PFSK-1 (cell line): ENCODE results near the gene SESTD1.

ENCODE experiments used
- FOXP2 ChIP-seq: optimal IDR thresholded peaks from 2 replicates; pipeline ENCODE3; 2011; ENCODE audit warnings: borderline replicate concordance, control low read depth, inconsistent platforms; ENCODE audit not compliant: insufficient read depth; ENCODE audit errors: extremely low read length, extremely low read depth
- POLR2AphosphoS5 ChIP-seq: IDR thresholded peaks from 2 replicates; pipeline ENCODE4 v1.6.1; 2012; ENCODE audit warnings: low read depth, mild to moderate bottlenecking, control low read depth, low read length, moderate library complexity
- SIN3A ChIP-seq: IDR thresholded peaks from 2 replicates; pipeline ENCODE4 v1.6.1; 2012; ENCODE audit warnings: mild to moderate bottlenecking, low read length, moderate library complexity, borderline replicate concordance; ENCODE audit not compliant: insufficient read depth
- TAF1 ChIP-seq: IDR thresholded peaks from 2 replicates; pipeline ENCODE4 v1.6.1; 2012; ENCODE audit warnings: low read length, control low read depth, borderline replicate concordance; ENCODE audit not compliant: insufficient read depth
- TF ChIP-seq, protein P1 (sequence below), 2 experiments: IDR thresholded peaks; 2 replicates each; pipeline versions ENCODE4 v1.6.1 to v1.8.0; 2011 to 2012; ENCODE audit warnings: low read depth in 2 of 2, low read length in 2 of 2, control low read depth in 1 of 2, inconsistent platforms in 1 of 2, mild to moderate bottlenecking in 1 of 2, moderate library complexity in 1 of 2; ENCODE audit not compliant: insufficient read depth in 1 of 2

The SESTD1 gene

DNA sequence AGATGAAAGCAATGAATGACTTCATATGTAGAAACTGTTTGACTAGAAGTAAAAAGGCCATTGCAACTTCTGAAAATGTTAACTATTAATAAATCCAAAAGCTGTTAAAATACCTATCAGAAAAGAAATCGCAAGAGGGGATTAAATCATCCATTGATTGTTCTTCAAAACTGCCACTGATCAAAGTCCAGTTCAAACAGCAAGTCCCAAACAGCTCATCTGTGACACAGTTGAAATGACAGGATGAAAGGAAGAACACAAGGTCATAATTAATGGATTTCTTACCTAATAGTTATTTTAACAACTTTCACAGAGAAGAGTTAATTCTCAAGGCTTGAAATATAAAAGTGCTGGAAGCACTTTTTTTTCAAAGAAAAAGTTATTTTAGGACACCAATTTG is 90.4 kb downstream of the SESTD1 start:
- TF ChIP-seq, protein P1, sequence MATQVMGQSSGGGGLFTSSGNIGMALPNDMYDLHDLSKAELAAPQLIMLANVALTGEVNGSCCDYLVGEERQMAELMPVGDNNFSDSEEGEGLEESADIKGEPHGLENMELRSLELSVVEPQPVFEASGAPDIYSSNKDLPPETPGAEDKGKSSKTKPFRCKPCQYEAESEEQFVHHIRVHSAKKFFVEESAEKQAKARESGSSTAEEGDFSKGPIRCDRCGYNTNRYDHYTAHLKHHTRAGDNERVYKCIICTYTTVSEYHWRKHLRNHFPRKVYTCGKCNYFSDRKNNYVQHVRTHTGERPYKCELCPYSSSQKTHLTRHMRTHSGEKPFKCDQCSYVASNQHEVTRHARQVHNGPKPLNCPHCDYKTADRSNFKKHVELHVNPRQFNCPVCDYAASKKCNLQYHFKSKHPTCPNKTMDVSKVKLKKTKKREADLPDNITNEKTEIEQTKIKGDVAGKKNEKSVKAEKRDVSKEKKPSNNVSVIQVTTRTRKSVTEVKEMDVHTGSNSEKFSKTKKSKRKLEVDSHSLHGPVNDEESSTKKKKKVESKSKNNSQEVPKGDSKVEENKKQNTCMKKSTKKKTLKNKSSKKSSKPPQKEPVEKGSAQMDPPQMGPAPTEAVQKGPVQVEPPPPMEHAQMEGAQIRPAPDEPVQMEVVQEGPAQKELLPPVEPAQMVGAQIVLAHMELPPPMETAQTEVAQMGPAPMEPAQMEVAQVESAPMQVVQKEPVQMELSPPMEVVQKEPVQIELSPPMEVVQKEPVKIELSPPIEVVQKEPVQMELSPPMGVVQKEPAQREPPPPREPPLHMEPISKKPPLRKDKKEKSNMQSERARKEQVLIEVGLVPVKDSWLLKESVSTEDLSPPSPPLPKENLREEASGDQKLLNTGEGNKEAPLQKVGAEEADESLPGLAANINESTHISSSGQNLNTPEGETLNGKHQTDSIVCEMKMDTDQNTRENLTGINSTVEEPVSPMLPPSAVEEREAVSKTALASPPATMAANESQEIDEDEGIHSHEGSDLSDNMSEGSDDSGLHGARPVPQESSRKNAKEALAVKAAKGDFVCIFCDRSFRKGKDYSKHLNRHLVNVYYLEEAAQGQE (IDR thresholded peaks at IDR 0.05; ENCODE audit: insufficient read depth in 1 of 2, low read depth in 2 of 2, low read length in 2 of 2) = no peak
- TF ChIP-seq SIN3A = no peak
- no peak for TF ChIP-seq POLR2AphosphoS5
- TF ChIP-seq FOXP2 = no peak
- TF ChIP-seq TAF1 = no peak

DNA sequence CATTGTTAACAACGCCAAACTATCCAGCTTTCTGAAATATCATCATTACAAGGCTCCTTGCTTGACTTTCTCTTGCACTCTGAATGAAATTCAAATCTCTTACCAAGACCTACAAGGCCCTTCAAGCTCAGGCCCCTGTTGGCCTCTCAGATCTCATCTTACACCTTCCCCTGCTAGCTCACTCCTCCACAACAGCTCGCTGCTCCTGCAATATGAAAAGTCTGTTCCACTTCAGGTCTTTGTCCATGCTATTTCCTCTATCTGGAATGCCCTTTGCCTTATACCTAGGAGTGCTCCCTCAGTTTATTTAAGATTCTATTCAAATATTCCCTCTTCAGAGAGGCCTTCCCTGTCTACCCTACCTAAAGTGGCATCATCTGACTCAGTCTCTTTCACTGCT is 91.7 kb downstream of the SESTD1 start:
- TF ChIP-seq SIN3A (no peak), FOXP2 (no peak), TAF1 (no peak), POLR2AphosphoS5 (no peak)
- TF ChIP-seq, protein P1 (IDR thresholded peaks at IDR 0.05; ENCODE audit: insufficient read depth in 1 of 2, low read depth in 2 of 2, low read length in 2 of 2) = no peak

DNA sequence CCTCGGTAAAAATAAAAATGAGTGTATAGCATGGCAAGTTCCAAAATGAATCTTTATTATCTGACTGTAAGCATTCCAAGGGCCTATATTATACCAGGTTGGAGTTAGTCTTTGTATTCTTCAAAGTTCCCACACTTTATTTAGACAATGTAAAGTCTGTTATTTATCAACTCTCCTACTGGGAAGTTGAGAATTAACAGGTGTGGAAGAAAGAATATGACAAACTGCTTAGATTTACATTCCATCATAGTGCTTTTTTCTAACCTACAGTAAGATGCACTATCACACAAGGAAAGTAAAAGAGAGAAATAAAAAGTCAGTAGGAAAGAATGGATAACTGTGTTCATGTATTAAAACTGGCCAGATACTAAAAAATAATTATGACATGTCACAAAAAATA is 93.3 kb downstream of the SESTD1 start:
- TF ChIP-seq, protein P1 (IDR thresholded peaks at IDR 0.05; ENCODE audit: insufficient read depth in 1 of 2, low read depth in 2 of 2, low read length in 2 of 2) = no peak
- TF ChIP-seq POLR2AphosphoS5 (no peak), SIN3A (no peak), FOXP2 (no peak), TAF1 (no peak)

DNA sequence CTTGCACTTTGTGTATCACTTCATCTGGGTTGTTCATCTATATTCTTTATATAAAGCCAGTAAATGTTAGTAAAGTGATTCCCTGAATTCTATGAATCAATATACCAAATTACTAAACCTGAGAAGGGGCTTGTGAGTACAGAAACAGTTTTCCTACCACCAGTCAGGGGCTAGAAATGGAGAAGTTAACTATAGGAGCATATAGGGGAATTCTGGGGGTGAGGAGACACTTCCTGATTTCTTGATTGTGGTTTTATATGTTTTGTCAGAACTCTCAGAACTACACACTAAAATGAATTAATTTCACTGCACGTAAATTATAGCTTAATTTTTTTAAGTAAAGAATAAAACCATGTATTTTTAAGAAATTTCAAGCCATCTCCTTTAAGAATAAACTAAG is 93.7 kb downstream of the SESTD1 start:
- TF ChIP-seq, protein P1 (IDR thresholded peaks at IDR 0.05; ENCODE audit: insufficient read depth in 1 of 2, low read depth in 2 of 2, low read length in 2 of 2) = no peak
- TF ChIP-seq FOXP2 = no peak
- TF ChIP-seq POLR2AphosphoS5 = no peak
- TF ChIP-seq TAF1 = no peak
- TF ChIP-seq SIN3A = no peak
